H9 (cell line): ENCODE results near the gene CSNK1E. TPM values are rescaled to one million over a fixed set of nuclear protein-coding genes. Genes with fewer than 3 reads are reported as not detected.
A peak's percentile ranks its signal among the peaks of the same experiment; 100 is the strongest.

ENCODE experiments used
- DNase-seq: peaks from one replicate; pipeline ENCODE4 v3.0.0-alpha.2; 2017
- H2AFZ ChIP-seq: one replicate; pipeline ENCODE4 v1.6.1; 2013; ENCODE audit warnings: mild to moderate bottlenecking, low read length, control low read depth, moderate library complexity
- H2AK5ac ChIP-seq: 2 replicates; pipeline ENCODE4 v1.6.1; 2013; ENCODE audit warnings: low read length, control low read depth, mixed read lengths; ENCODE audit not compliant: insufficient read length
- H2BK120ac ChIP-seq: one replicate; pipeline ENCODE4 v1.6.1; 2013; ENCODE audit warnings: low read depth, mild to moderate bottlenecking, low read length, control low read depth, inconsistent platforms; ENCODE audit not compliant: poor library complexity, severe bottlenecking
- H2BK12ac ChIP-seq: 2 replicates; pipeline ENCODE4 v1.6.1; 2013; ENCODE audit warnings: low read length, control low read depth, mixed read lengths, low read depth; ENCODE audit not compliant: insufficient read length
- H2BK15ac ChIP-seq: 2 replicates; pipeline ENCODE4 v1.6.1; 2013; ENCODE audit warnings: low read depth, low read length, control low read depth
- H2BK20ac ChIP-seq: one replicate; pipeline ENCODE4 v1.6.1; 2013; ENCODE audit warnings: low read depth, mild to moderate bottlenecking, low read length, control low read depth, inconsistent platforms; ENCODE audit not compliant: poor library complexity, severe bottlenecking
- H2BK5ac ChIP-seq: 2 replicates; pipeline ENCODE4 v1.6.1; 2013; ENCODE audit warnings: low read length, control low read depth, mixed read lengths; ENCODE audit not compliant: insufficient read length
- H3K14ac ChIP-seq: 2 replicates; pipeline ENCODE4 v1.6.1; 2013; ENCODE audit warnings: low read length, control low read depth; ENCODE audit not compliant: insufficient read depth
- H3K18ac ChIP-seq: 2 replicates; pipeline ENCODE4 v1.6.1; 2013; ENCODE audit warnings: low read depth, mild to moderate bottlenecking, mixed read lengths, low read length, control low read depth; ENCODE audit not compliant: insufficient read length
- H3K23ac ChIP-seq: 2 replicates; pipeline ENCODE4 v1.6.1; 2013; ENCODE audit warnings: low read length, control low read depth, mixed read lengths, low read depth; ENCODE audit not compliant: insufficient read length
- H3K23me2 ChIP-seq: 2 replicates; pipeline ENCODE4 v1.6.1; 2013; ENCODE audit warnings: low read depth, mild to moderate bottlenecking, mixed read lengths, low read length, control low read depth; ENCODE audit not compliant: insufficient read length, poor library complexity, severe bottlenecking
- H3K27ac ChIP-seq: 2 replicates; pipeline ENCODE4 v1.5.1; 2013; ENCODE audit warnings: low read length, control low read depth, mixed read lengths, low read depth; ENCODE audit not compliant: insufficient read length
- H3K27me3 ChIP-seq: 2 replicates; pipeline ENCODE4 v1.6.1; 2013; ENCODE audit warnings: low read length, control low read depth, inconsistent platforms; ENCODE audit not compliant: insufficient read depth
- H3K4ac ChIP-seq: 2 replicates; pipeline ENCODE4 v1.6.1; 2013; ENCODE audit warnings: low read depth, mild to moderate bottlenecking, control low read depth, inconsistent platforms, low read length, moderate library complexity
- H3K4me1 ChIP-seq: 2 replicates; pipeline ENCODE4 v1.6.1; 2013; ENCODE audit warnings: low read length, control low read depth, inconsistent platforms; ENCODE audit not compliant: insufficient read depth
- H3K4me2 ChIP-seq: 2 replicates; pipeline ENCODE4 v1.6.1; 2013; ENCODE audit warnings: low read length, control low read depth, mixed read lengths; ENCODE audit not compliant: insufficient read length, insufficient read depth
- H3K56ac ChIP-seq: 2 replicates; pipeline ENCODE4 v1.6.1; 2013; ENCODE audit warnings: low read depth, mild to moderate bottlenecking, mixed read lengths, low read length, control low read depth; ENCODE audit not compliant: insufficient read length
- H3K79me1 ChIP-seq: 2 replicates; pipeline ENCODE4 v1.6.1; 2013; ENCODE audit warnings: low read depth, mild to moderate bottlenecking, moderate library complexity, low read length, control low read depth, inconsistent platforms; ENCODE audit not compliant: insufficient read depth, poor library complexity, severe bottlenecking
- H3K79me2 ChIP-seq: 2 replicates; pipeline ENCODE4 v1.6.1; 2013; ENCODE audit warnings: low read length, control low read depth, inconsistent platforms; ENCODE audit not compliant: insufficient read depth
- H3K9ac ChIP-seq: 2 replicates; pipeline ENCODE4 v1.6.1; 2013; ENCODE audit warnings: low read length, control low read depth, mixed read lengths; ENCODE audit not compliant: insufficient read length; ENCODE audit errors: extremely low read depth
- H3K9me3 ChIP-seq: one replicate; pipeline ENCODE4 v1.6.1; 2013; ENCODE audit warnings: low read depth, low read length, inconsistent platforms; ENCODE audit not compliant: control insufficient read depth
- H3T11ph ChIP-seq: one replicate; pipeline ENCODE4 v1.6.1; 2013; ENCODE audit warnings: mild to moderate bottlenecking, low read length, control low read depth, inconsistent platforms
- H4K20me1 ChIP-seq: one replicate; pipeline ENCODE4 v1.6.1; 2013; ENCODE audit not compliant: control insufficient read depth, insufficient read length, insufficient read depth
- H4K5ac ChIP-seq: 2 replicates; pipeline ENCODE4 v1.6.1; 2013; ENCODE audit warnings: low read depth, mild to moderate bottlenecking, mixed read lengths, low read length, control low read depth; ENCODE audit not compliant: insufficient read length
- H4K8ac ChIP-seq: replicated peaks from 2 replicates; pipeline ENCODE4 v1.6.1; 2013; ENCODE audit warnings: low read length, control low read depth, mixed read lengths, low read depth; ENCODE audit not compliant: insufficient read length
- H4K91ac ChIP-seq: 2 replicates; pipeline ENCODE4 v1.6.1; 2013; ENCODE audit warnings: low read depth, mild to moderate bottlenecking, moderate library complexity, mixed read lengths, low read length, control low read depth; ENCODE audit not compliant: insufficient read length
- H3K27ac Mint-ChIP-seq, 3 experiments: 2 replicates in 2 of 3; 3 replicates in 1 of 3; pipeline ENCODE4 v1.8.0; 2020 to 2021; ENCODE audit warnings: mixed read lengths in 3 of 3, mild to moderate bottlenecking in 1 of 3, moderate library complexity in 1 of 3
- H3K27me3 Mint-ChIP-seq: 2 replicates; pipeline ENCODE4 v1.8.0; 2021; ENCODE audit warnings: low read depth, mild to moderate bottlenecking, moderate library complexity, mixed read lengths
- H3K36me3 Mint-ChIP-seq, 3 experiments: 2 replicates in 2 of 3; 3 replicates in 1 of 3; pipeline ENCODE4 v1.8.0; 2020 to 2021; ENCODE audit warnings: low read depth in 3 of 3, mixed read lengths in 3 of 3; ENCODE audit not compliant: insufficient read depth in 1 of 3
- H3K4me1 Mint-ChIP-seq, 2 experiments: 2 replicates each; pipeline ENCODE4 v1.8.0; 2020; ENCODE audit warnings: mixed read lengths in 2 of 2
- H3K4me3 Mint-ChIP-seq, 2 experiments: 2 replicates in 1 of 2; 3 replicates in 1 of 2; pipeline ENCODE4 v1.8.0; 2020 to 2021; ENCODE audit warnings: mild to moderate bottlenecking in 2 of 2, mixed read lengths in 2 of 2, moderate library complexity in 1 of 2
- H3K9me3 Mint-ChIP-seq, 2 experiments: 2 replicates in 1 of 2; 3 replicates in 1 of 2; pipeline ENCODE4 v1.8.0; 2020; ENCODE audit warnings: mild to moderate bottlenecking in 2 of 2, mixed read lengths in 2 of 2, moderate library complexity in 1 of 2
- WGBS: extraction: QIAGEN DNeasy Blood & Tissue Kit; methylation state at CpG from one replicate; pipeline ENCODE4 v1.1.7; 2013; ENCODE audit warnings: missing lambda C conversion rate, low lambda C conversion rate, mixed read lengths; ENCODE audit not compliant: insufficient read length; ENCODE audit errors: extremely low coverage; 5-methylcytosine and 5-hydroxymethylcytosine counted together
- total RNA-seq: library from RNA; stranded (reverse); gene quantifications from 2 replicates; pipeline ENCODE4 v1.2.1, GENCODE V29; 2021
- TF ChIP-seq, protein P1 (sequence below): fragments of 200-600 bp; sonication (generic); conservative IDR thresholded peaks from 3 replicates; pipeline ENCODE4 v1.8.0; 2021; ENCODE audit warnings: antibody characterized with exemption, mild to moderate bottlenecking

CSNK1E gene
- total RNA-seq, 1 experiment from 2014 or later = 236 TPM

DNA sequence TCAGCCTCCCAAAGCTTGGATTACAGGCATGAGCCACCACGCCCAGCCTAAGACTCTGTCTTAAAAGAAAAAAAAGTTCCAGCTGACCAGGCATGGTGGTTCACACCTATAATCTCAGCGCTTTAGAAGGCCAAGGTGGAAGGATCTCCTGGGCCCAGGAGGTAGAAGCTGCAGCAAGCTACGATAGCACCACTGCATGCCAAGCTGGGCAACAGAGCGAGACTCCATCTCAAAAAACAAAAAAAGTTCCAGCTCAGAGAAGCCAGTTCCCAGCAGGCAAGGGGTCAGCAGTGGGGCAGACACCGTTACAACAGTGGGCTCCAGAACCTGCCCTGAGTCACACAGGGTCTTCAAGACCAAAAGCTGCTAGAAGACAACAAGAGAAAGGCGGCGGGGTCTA, 47.8 kb downstream of the CSNK1E start:
- Histone ChIP-seq H2AK5ac (no peak overlapping the region), H4K20me1 (no peaks in the 10 kb centered on the region), H3K23me2 (peaks cover 7% of the 10 kb centered on the region), H3T11ph (no peak overlapping the region), H3K79me1 (peaks cover 10% of the 10 kb centered on the region), H4K8ac (no peak overlapping the region), H4K91ac (no peak overlapping the region), H3K79me2 (peaks cover 26% of the 10 kb centered on the region; the same call in 1 of the 2 replicates), H2BK5ac (no peak overlapping the region), H3K4me1 (peaks cover 7% of the 10 kb centered on the region), H3K23ac (no peak overlapping the region), H3K4me2 (no peak overlapping the region), H3K9me3 (no peaks in the 10 kb centered on the region), H2BK20ac (no peak overlapping the region), H3K56ac (no peak overlapping the region), H2AFZ (no peak overlapping the region), H4K5ac (no peak overlapping the region), H3K18ac (no peak overlapping the region), H3K9ac (no peak overlapping the region), H3K4ac (no peak overlapping the region), H2BK120ac (no peak overlapping the region), H2BK15ac (no peak overlapping the region), H3K27me3 (no peaks in the 10 kb centered on the region), H2BK12ac (no peak overlapping the region), H3K27ac (no peak overlapping the region), H3K14ac (no peak overlapping the region; the same call in 1 of the 2 replicates)
- H3K4me1 Mint-ChIP-seq = peaks cover 43 to 47% of the 10 kb centered on the region in 2 experiments
- no peak overlapping the region for H3K27ac Mint-ChIP-seq
- peak; percentile 13 for DNase-seq
- TF ChIP-seq, protein P1, sequence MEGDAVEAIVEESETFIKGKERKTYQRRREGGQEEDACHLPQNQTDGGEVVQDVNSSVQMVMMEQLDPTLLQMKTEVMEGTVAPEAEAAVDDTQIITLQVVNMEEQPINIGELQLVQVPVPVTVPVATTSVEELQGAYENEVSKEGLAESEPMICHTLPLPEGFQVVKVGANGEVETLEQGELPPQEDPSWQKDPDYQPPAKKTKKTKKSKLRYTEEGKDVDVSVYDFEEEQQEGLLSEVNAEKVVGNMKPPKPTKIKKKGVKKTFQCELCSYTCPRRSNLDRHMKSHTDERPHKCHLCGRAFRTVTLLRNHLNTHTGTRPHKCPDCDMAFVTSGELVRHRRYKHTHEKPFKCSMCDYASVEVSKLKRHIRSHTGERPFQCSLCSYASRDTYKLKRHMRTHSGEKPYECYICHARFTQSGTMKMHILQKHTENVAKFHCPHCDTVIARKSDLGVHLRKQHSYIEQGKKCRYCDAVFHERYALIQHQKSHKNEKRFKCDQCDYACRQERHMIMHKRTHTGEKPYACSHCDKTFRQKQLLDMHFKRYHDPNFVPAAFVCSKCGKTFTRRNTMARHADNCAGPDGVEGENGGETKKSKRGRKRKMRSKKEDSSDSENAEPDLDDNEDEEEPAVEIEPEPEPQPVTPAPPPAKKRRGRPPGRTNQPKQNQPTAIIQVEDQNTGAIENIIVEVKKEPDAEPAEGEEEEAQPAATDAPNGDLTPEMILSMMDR = no peak
- no CpG with 5 or more reads among the region's 7 CpGs for WGBS
- H3K4me3 Mint-ChIP-seq = no peak overlapping the region
- peaks cover under 1 to 21% (median 9%) of the 10 kb centered on the region in 3 experiments; a peak in 5 of 7 replicates for H3K36me3 Mint-ChIP-seq
- peaks cover 5% of the 10 kb centered on the region for H3K27me3 Mint-ChIP-seq
- H3K9me3 Mint-ChIP-seq = no peaks in the 10 kb centered on the region
